GM21737 (cell line): ENCODE results near the gene ORAI2.
"Not testable (repeated sequence)": the region's sequence is repeated elsewhere in the genome, so short reads cannot be mapped to it uniquely, and the experiment has no call there.

Experiments used
- ATAC-seq: cut with Tn5 transposase; IDR thresholded peaks from one replicate; pipeline ENCODE4 v1.9.1; 2021; ENCODE audit warnings: mild to moderate bottlenecking, moderate library complexity; ENCODE audit not compliant: unreplicated experiment

Gene ORAI2

DNA sequence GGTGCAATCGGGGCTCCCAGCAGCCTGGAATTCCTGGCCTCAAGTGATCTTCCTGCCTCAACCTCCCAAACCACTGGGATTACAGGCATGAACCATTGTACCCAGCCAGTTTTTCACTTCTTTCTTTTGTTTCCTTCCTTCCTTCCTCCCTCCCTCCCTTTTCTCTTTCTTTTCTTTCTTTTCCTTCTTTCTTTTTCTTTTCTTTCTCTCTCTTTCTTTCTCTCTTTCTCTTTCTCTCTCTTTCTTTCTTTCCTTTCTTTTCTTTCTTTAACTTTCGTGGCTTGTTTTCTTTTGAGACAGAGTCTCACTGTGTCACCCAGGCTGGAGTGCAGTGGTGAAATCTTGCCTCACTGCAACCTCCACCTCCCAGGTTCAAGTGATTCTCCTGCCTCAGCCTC, 12.3 kb downstream of the ORAI2 start:
- no peak for ATAC-seq

DNA sequence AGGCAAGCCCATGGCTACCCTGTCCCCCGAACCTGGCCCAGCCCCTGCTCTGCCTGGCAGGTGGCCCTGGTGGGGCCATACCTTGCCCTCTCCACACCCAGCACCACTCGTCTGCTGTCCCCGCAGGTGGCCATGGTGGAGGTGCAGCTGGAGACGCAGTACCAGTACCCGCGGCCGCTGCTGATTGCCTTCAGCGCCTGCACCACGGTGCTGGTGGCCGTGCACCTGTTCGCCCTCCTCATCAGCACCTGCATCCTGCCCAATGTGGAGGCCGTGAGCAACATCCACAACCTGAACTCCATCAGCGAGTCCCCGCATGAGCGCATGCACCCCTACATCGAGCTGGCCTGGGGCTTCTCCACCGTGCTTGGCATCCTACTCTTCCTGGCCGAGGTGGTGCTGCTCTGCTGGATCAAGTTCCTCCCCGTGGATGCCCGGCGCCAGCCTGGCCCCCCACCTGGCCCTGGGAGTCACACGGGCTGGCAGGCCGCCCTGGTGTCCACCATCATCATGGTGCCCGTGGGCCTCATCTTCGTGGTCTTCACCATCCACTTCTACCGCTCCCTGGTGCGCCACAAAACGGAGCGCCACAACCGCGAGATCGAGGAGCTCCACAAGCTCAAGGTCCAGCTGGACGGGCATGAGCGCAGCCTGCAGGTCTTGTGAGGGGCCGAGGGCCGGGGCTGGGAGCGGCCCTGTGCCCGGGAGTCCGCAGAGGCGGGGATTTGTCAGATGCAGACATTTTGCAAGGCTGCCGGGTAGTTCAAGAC, 13.2 kb downstream of the ORAI2 start:
- no peak for ATAC-seq

DNA sequence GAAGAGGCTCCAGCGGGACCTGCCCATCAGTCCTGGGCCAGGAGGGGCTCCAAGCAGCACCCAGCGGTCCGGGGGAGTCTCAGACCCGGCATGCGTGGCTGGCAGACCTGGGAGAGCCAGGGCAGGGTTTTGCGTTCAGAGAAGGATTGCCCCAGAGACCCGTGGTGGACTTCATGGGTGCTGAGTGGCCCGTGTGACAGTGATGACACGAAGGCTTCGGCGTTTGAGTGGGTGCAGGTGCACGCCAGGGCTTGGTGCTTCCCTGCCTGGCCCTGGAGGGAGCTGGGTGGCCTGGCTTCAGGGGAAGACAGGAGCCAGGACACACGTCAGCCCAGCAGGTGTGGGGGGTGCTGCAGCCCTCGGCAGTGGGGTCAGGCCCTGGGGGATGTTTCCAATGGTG, 13.9 kb downstream of the ORAI2 start:
- no peak for ATAC-seq

DNA sequence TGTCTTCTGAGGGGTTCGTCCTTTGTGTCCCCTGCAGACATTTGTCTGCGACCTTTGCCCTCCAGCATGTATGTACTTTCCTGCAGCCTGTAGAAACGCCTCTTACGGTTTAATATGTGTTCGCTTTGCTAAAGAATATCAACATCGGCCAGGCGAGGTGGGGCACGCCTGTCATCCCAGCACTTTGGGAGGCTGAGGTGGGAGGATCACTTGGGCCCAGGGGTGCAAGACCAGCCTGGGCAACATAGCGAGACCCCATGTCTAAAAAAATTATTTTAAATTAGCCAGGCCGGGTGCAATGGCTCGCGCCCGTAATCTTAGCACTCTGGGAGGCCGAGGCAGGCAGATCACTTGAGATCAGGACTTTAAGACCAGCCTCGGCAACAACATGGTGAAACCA, 15.8 kb downstream of the ORAI2 start:
- ATAC-seq: no peak

DNA sequence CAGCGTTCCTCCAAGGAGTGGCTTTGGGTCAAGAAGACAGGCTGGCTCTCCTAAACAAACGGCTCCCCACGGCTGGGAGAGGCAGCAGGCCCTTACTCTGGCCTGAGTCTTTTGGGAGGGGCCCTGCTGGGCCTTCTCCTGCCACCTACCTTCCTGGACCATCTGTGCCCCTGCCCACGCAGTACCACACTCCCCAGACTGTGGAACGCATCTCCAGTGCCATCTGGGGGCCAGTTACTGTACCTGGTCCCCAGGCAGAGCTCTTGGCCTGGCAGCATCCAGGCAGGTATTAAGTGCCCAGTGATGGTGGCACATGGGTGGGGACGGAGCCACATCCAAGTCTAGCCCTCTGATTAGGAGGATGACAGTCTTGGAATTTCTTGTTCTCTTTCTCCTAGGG, 16.9 kb downstream of the ORAI2 start:
- ATAC-seq: no peak

DNA sequence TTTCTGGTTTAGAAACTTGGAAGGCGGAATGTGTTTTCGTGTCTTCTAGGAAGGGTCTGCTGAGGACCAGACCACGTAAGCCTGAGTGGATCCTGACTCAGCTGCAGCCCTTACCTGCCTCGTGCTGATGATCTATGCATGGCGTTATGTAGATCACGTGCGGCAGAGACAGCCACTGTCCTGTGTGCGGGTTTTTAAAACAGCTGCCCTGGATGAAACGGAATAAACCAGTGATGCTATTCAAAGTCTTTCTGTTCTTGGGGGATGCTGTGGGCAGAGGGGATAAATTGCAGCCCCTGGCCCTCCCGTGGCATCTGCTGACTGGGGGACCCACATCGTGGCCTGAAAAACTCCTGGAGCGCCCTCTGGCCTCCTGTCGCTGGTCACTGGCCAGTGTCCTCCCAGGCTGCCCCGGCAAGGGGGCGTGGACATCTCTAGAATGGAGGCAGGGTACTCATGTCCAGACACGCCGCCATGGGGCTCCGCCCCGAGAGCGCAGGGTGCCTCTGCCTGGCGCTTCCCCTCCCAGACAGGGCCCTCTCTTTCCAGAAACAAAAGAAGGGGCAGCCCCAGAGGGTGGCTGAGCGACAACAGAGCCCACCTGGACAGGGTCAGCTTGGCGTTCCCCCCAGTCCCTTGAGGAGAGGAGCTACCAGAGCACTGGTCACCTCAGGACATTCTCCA, 18.1 kb downstream of the ORAI2 start:
- no peak for ATAC-seq

DNA sequence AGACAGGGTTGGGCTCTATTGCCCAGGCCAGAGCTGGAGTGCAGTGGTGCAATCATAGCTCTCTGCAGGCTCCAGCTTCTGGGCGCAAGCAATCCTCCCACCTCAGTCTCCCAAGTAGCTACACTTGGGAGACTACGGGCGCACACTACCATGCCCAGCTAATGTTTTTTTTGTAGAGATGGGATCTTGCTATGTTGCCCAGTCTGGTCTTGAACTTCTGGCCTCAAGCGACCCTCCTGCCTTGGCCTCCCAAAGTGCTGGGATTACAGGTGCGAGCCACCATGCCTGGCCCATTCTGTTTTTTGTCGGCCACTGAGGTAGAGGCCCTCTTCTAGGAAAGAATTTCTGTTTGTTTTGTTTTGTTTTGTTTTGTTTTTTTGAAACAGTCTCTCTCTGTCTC, 19.1 kb downstream of the ORAI2 start:
- ATAC-seq: no peak

DNA sequence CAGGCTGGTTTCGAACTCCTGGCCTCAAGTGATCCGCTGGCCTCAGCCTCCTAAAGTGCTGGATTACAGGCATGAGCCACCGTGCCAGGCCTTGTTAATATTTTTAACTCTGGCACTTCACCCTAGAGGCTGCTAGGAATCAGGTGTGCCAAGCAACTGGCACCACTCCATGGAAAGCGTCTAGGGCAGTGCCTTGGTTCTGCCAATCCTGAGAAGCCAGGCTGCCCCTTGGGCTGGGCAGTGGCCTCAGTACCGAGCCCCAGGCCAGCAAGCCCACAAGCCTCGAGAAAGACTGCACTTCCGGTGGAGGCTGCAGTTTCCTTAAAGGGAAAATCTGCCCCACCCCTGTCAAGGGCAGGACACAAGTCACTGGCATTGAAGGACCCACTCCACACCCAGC, 19.9 kb downstream of the ORAI2 start:
- ATAC-seq: no peak

DNA sequence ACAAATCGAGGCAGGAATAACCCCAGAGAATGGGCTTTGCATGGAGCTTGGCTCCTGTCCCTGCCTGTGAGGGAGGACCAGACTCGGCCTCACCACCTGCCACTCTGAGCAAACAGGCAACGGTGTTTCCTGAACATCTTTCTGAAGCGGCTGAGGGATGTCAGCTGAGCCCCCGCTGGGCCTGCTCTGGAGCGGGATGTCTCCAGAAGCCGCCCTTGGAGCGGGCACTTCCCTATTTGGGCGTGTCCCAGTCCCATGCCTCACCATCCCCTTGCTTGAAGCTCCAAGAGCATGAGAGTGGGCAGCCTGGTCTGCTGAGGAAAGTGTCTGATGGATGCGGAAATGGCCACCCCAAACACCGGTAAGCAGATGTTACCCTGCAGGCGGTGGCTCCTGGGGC, 21.1 kb downstream of the ORAI2 start:
- no peak for ATAC-seq

DNA sequence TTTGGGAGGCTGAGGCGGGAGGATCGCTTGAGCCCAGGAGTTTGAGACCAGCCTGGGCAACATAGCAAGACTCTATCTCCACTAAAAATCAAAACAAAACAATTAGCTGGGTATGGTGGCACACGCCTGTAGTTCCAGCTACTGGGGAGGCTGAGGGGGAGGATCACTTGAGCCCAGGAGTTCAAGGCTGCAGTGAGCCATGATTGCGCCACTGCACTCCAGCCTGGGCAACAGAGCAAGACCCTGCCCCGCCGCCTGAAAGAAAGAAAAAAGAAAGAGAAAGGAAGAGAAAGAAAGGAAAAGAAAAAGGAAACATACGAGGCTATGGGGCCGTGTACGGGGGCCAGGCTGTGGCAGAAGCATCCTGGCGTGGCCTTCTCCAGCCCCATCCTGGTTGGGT, 21.6 kb downstream of the ORAI2 start:
- not testable (repeated sequence) for ATAC-seq

DNA sequence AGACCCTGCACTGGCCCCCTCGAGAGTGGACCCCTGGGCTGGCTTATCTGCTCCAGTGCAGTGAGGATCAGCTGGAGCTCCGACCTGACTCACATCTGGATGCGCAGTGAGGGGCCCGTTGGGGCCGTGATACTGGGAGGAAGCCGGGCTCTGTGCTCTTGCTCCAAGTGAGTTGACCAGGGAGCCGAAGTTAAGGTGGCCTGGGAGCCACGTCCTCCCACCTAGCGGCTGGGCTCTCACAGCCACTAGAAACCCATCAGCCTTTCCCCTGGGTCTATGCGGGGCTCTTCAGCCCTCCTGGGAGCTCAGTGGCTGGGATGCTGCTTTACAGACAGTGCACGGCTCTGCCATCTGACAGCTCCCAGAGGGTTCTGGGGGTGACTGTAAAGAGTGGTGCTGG, 22.2 kb downstream of the ORAI2 start:
- ATAC-seq: no peak

DNA sequence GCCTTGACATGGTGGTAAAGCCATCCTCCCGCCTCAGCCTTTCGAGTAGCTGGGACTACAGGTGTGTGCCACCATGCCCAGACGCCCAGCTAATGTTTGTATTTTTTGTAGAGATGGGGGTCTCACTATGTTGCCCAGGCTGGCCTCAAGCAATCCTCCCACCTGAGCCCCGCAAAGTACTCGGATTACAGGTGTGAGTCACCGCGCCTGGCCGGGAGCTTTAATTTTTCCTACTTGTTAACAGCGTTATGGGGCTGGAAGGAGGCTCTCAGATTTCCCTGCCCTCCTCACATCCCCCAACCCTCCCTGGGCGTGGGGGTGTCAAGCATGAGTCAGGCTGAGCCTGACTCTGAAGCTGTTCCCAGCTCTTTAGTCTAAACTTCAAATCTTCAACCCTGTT, 23.0 kb downstream of the ORAI2 start:
- no peak for ATAC-seq

DNA sequence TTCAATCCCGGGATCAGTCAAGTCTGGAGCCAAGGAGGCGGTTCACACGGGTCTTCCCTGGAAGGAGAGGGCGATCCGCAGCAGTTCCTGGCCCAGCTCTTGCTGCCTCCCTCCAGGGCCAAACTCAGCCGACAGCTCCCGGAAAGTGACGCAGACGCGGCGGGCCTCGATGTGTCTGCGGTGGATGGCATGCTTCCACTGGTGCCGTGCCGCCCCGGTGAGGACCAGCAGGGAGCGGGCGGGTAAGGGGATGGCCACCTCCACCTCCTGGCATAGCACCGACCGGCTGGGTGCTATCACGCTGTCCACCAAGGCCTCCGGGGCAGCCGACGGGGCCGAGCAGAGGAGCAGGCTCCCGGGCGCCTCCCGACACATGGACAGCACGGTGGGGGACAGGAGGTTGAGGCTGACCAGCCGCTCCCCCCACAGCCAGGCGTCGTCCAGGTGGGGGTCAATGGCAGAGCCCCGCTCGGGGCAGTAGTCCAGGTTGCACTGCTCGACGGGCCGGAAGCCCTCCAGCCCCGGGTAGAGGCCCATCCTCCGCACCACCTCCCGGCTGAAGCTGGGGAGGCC, 24.1 kb downstream of the ORAI2 start:
- ATAC-seq: no peak

DNA sequence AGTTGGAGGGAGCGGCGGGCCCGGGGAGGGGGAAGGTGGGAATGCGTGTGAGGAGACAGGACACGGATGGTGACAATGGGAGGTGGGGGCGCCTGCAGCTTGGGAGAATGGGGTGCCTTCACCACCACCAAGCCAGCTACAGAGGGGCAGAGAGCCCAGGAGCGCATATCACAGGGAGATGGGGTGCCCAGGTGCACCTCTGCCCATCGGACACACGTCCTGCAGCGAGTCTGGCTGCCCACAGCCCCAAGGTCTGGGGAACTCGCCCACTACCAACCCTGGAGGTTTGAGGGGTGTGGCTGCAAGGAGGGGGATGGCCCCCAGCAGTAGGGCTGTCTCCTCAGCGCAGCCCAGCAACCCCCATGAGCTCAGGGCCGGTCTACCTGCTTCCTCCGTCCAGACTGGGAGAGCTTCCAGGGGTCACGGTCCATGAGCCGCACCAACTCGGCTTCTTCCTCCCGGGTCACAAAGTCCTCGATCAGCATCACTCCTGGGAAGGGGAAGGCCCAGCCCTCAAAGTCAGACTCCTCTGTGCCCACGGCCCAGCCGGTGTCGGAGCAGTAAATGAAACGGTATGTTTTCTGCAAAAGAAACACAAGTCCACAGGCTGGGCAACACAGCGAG, 26.0 kb downstream of the ORAI2 start:
- no peak for ATAC-seq

DNA sequence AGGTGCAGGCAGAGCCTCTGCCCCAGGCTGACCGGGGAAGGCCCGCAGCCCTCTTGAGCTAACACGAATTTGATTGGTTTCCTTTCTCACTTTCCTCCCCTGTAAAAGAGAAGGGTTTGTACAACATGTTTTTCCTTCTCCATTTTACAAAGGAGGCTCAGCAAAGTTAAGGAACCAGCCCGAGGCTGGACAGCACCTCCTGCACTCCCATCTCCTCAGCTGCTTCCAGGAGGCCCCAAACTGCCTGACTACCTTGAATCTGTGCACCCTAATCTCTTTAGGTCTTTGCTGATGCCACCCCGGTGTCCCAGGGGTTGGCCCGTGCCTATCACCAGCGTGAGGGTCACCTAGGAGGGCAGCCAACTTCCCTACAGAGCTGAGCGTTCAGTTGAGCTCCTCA, 27.1 kb downstream of the ORAI2 start:
- ATAC-seq: no peak

DNA sequence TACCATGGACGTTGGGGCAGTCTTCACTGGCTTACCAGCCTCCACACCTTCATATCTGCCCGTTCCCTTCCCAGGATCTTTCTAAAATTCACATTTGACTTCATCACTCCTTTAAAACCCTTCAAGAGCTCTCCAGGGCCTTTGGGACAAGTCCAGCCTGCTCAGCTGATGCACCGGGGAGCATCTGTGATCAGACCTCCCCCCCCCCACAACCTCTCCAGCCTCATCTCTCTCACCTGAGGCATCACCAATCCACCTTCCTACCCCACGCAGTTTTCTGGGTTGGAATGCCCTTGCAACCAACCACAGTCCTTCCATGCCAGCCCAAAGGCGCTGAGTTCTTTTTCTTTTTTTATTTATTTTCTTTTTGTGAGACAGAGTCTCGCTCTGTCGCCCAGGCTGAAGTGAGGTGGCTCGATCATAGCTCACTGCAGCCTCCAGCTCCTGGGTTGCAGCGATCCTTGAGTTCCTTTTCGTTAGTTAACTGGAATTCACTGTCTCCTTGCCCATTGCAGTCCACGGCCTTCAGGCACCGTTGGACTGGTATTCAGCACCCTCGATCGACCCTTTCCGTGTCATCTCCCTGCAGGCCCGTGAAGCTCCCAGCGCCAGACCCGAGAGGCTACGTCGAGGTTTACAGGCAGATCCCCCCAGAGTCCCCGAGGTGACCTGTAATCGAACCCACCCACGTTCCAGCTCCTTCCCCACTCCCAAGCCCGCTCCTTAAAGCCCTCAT, 30.6 kb downstream of the ORAI2 start:
- ATAC-seq: peak; percentile 1

DNA sequence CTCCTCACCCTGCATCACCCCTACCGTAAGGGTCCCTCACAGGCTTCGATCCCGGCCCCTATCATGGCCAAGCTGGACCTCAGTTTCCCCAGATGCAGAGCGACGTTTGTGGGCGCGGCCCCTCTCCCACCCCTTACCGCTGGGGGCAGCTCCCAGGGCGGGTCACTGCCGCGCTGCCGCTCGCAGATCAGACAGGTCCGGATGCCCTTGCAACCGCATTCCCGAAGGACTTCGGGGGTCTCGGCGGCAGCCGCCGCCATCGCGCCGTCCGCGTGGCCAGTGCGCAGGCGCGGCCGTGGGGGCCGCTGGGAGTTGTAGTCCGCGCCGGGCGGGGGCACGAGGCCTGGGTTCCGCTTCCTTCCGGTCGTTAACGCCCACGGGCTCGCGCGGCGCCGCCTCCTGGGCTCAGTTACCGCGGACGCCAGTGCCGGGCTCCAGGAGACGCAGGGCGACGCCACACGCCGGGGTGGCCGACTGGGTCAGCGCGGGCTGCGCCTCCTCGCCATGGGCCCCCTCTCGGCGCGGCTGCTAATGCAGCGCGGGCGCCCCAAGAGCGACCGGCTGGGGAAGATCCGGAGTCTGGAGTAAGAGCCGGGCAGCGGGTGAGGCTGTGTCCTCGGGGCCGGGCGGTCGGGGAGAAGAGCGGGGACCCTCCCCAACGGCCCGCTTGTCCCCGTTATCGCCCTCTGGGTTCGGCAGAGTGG, 31.4 kb downstream of the ORAI2 start, which contains the start of the genes ALKBH4 and LRWD1:
TSS of gene ALKBH4 (minus strand) at position 287 of the 704 bp plus-strand sequence. CDS start at position 260, 27 bp downstream.
TSS of gene LRWD1 (plus strand) at position 408 of the 704 bp plus-strand sequence. CDS start at position 505, 97 bp downstream.
- ATAC-seq: peak; percentile 83

DNA sequence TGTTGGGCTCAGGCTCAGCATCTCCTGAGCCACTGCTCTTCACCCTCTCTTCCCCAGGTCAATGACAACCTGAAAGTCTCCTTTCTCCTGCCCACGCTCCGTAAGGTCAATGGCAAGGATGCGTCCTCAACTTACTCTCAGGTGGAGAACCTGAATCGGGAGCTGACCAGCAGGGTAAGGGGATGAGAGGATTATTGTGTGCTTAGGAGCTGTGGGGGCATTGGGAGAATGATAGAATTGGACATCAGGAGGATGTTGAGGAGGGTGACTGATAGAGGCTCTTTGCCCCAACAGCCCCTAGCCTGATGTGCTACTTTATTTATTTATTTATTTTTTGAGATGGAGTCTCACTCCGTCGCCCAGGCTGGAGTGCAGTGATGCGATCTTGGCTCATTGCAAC, 32.7 kb downstream of the ORAI2 start:
- no peak for ATAC-seq

DNA sequence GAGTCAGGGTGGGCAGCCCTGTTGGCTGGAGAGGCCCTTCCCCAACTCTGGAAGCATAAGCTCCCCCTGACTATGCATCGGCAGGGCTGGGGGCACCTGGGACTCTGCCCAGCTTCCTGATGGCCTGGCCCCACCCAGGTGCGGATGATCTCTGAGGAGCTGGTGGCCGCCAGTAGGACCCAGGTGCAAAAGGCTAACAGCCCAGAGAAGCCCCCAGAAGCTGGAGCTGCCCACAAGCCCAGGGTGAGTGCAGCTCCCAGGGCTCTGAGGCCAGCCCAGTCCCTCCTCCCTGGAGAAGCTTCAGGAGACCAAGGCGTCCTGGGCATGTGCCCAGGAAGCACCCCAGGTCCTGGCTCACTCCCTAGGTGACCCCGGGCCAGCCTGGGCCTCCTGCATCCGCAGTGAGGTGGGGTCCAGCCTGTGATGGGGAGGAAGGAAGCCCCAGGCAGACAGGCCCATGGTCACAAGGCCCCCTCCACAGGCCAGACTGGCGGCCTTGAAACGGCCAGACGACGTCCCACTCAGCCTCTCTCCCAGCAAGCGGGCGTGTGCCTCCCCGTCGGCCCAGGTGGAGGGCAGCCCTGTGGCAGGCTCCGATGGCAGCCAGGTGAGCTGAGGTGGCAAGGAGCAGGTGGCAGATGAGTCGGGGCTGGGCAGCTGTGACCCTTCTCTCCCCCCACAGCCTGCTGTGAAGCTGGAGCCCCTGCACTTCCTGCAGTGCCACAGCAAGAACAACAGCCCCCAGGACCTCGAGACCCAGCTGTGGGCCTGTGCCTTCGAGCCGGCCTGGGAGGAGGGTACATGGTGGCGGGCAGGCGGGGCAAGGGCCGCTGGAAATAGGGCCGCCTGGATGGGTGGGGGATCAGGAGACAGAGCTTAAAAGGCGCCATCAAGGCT, 34.5 kb downstream of the ORAI2 start:
- no peak for ATAC-seq
